Vagina (tissue), 2 donors: Measurements from ENCODE around the gene CACNA2D1. TPM values are rescaled to one million over a fixed set of nuclear protein-coding genes. Genes with fewer than 3 reads are reported as not detected.

ENCODE experiments used
- DNase-seq, 2 donors: peaks; one replicate each; pipeline ENCODE4 v3.0.0-alpha.2; 2017; ENCODE audit errors: extremely low spot score in 2 of 2
- H3K27ac ChIP-seq: fragments of 200-600 bp; sonication (generic); one replicate; pipeline ENCODE4 v1.5.1; 2019
- H3K27me3 ChIP-seq: fragments of 200-600 bp; sonication (generic); one replicate; pipeline ENCODE4 v1.5.1; 2019
- H3K36me3 ChIP-seq, 2 donors: fragments of 200-600 bp; sonication (generic); one replicate each; pipeline ENCODE4 v1.5.1; 2017 to 2019
- H3K4me1 ChIP-seq: fragments of 200-600 bp; sonication (generic); one replicate; pipeline ENCODE4 v1.5.1; 2019
- H3K4me3 ChIP-seq, 2 donors: fragments of 200-600 bp; sonication (generic); 1 replicate in 1 of 2; 2 replicates in 1 of 2; pipeline ENCODE4 v1.5.1; 2016 to 2019
- H3K9me3 ChIP-seq: fragments of 200-600 bp; sonication (generic); one replicate; pipeline ENCODE4 v1.5.1; 2019
- CTCF ChIP-seq, 3 experiments: fragments of 450-650 bp in 2 of 3; fragments of 200-600 bp in 1 of 3; sonication (generic) in 1 of 3; IDR thresholded peaks; one replicate each; pipeline ENCODE4 v1.5.1; 2017 to 2019; ENCODE audit warnings: antibody characterized with exemption in 3 of 3, mild to moderate bottlenecking in 2 of 3, moderate library complexity in 2 of 3
- POLR2A ChIP-seq, 2 donors: fragments of 450-650 bp; IDR thresholded peaks; one replicate each; pipeline ENCODE4 v1.6.1; 2017; ENCODE audit warnings: antibody characterized with exemption in 2 of 2, mild to moderate bottlenecking in 2 of 2, moderate library complexity in 2 of 2
- POLR2AphosphoS5 ChIP-seq, 2 donors: sonication (generic); formaldehyde crosslinking; IDR thresholded peaks; one replicate each; pipeline ENCODE4 v1.9.0; 2017; ENCODE audit warnings: antibody characterized with exemption in 2 of 2, mild to moderate bottlenecking in 2 of 2, low read depth in 1 of 2; ENCODE audit not compliant: insufficient read depth in 1 of 2
- intact Hi-C: fragments of 100-400 bp; cut with DNase I; formaldehyde crosslinking; loops from one replicate; pipeline ENCODE4 v1.15.1; 2023
- total RNA-seq: library from RNA; depleted of rRNA; stranded (reverse); fragments of >200 nt; gene quantifications from one replicate; pipeline ENCODE4 v1.2.3, GENCODE V29; 2016

CACNA2D1 gene
- total RNA-seq, 1 donor from 2014 or later: 16.9 TPM

DNA sequence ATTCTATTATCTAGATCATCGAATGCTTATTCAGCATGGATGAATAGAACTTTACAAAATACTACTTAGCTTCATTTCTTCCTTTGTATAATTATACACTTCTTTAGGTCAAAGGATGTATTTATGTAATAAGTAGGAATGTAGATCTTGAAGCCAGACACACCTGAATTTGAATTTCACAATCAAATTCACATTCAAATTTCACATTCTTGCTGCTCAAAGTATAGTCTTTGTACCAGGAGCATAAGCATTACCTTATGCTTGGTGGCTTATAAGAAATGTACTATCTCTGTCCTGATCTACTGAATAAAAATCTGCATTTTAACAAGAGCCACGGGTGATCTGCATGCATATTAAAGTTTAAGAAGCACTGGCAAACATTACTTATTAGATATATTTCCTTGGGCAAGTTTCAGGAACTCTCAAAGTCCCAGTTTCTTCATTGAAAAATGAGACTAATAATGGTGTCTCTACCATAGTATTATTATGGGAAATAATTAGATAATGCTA, 112.8 kb downstream of the CACNA2D1 start:
- DNase-seq: no peak
- Histone ChIP-seq H3K4me1 (no peaks in the 10 kb centered on the region), H3K9me3 (no peaks in the 10 kb centered on the region), H3K4me3 (no peak overlapping the region), H3K36me3 (no peaks in the 10 kb centered on the region), H3K27ac (no peak overlapping the region), H3K27me3 (no peaks in the 10 kb centered on the region)
- intact Hi-C loops: no loop called here
- TF ChIP-seq POLR2A (IDR thresholded peaks at IDR 0.05): no peak

- H3K27me3 ChIP-seq: no peaks in the 10 kb centered on the region
- intact Hi-C loops: no loop called here
- no peak overlapping the region for H3K4me3 ChIP-seq
- no peak overlapping the region for H3K27ac ChIP-seq
- no peaks in the 10 kb centered on the region for H3K9me3 ChIP-seq
- DNase-seq: no peak
- TF ChIP-seq POLR2AphosphoS5 (IDR thresholded peaks at IDR 0.05; ENCODE audit: insufficient read depth in 1 of 2, low read depth in 1 of 2) (no peak), CTCF (IDR thresholded peaks at IDR 0.05) (no peak), POLR2A (IDR thresholded peaks at IDR 0.05) (no peak)
- H3K36me3 ChIP-seq: no peaks in the 10 kb centered on the region
- no peaks in the 10 kb centered on the region for H3K4me1 ChIP-seq
Observed at GRCh38 chr7:82327898-82328297, 115.7 kb downstream of the CACNA2D1 start.

DNA sequence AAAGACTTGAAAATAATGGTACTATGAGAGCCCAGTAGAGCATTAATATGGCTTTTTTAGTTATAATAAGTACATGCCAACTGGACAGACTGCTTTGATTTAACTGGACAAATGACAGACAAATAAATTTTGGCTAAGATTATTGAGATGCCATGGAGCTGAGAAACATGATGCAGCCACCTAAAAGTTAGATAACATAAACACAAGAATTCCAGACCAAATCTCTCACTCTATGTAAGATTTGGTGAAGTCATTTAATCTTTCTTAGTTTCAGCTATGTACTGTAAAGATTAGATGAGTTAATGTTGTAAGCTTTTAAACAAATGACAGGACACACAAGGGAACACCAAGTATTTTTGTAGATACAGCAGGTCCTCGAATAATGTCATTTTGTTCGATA, 118.2 kb downstream of the CACNA2D1 start:
- intact Hi-C loops: no loop called here
- Histone ChIP-seq H3K27ac (no peak overlapping the region), H3K36me3 (no peaks in the 10 kb centered on the region), H3K4me1 (no peaks in the 10 kb centered on the region), H3K9me3 (no peaks in the 10 kb centered on the region), H3K4me3 (no peak overlapping the region), H3K27me3 (no peaks in the 10 kb centered on the region)
- no peak for DNase-seq
- no peak for TF ChIP-seq POLR2A (IDR thresholded peaks at IDR 0.05)
- TF ChIP-seq CTCF (IDR thresholded peaks at IDR 0.05): no peak
- no peak for TF ChIP-seq POLR2AphosphoS5 (IDR thresholded peaks at IDR 0.05; ENCODE audit: insufficient read depth in 1 of 2, low read depth in 1 of 2)

- TF ChIP-seq POLR2AphosphoS5 (IDR thresholded peaks at IDR 0.05; ENCODE audit: insufficient read depth in 1 of 2, low read depth in 1 of 2): no peak
- Histone ChIP-seq H3K27me3 (no peaks in the 10 kb centered on the region), H3K27ac (no peak overlapping the region), H3K36me3 (no peaks in the 10 kb centered on the region), H3K4me3 (no peak overlapping the region), H3K4me1 (no peaks in the 10 kb centered on the region), H3K9me3 (no peaks in the 10 kb centered on the region)
- DNase-seq: no peak
- intact Hi-C loops: no loop called here
Observed at GRCh38 chr7:82323806-82324205, 119.8 kb downstream of the CACNA2D1 start.

DNA sequence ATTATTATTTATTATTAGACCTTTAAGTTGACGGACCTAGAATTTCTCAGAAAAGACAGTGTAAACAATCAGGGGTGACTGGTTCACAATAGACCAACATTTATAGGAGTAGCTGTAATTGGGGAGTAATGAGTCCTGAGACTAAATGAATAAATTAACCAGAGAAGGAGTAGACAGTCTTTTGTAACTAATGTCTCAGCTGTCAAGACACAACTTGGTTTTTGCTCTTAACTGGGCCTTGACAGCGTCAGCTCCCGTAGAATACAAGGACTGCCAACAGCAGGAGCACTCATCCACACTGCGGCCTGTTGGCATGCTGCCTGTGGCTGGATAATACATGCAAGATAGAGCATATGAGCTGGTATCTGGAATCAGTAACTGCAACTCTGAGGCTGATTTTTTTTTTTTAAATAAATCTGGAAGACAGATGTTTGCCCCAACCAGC, 123.9 kb downstream of the CACNA2D1 start:
- DNase-seq: no peak
- Histone ChIP-seq H3K27me3 (no peaks in the 10 kb centered on the region), H3K36me3 (no peaks in the 10 kb centered on the region), H3K9me3 (no peaks in the 10 kb centered on the region), H3K4me3 (no peak overlapping the region), H3K4me1 (no peaks in the 10 kb centered on the region), H3K27ac (no peak overlapping the region)
- intact Hi-C loops: no loop called here
- no peak for TF ChIP-seq CTCF (IDR thresholded peaks at IDR 0.05)
- no peak for TF ChIP-seq POLR2A (IDR thresholded peaks at IDR 0.05)
- TF ChIP-seq POLR2AphosphoS5 (IDR thresholded peaks at IDR 0.05; ENCODE audit: insufficient read depth in 1 of 2, low read depth in 1 of 2): no peak

- H3K9me3 ChIP-seq: no peaks in the 10 kb centered on the region
- no peak overlapping the region for H3K27ac ChIP-seq
- H3K4me3 ChIP-seq: no peak overlapping the region
- intact Hi-C loops: no loop called here
- DNase-seq: no peak
- no peaks in the 10 kb centered on the region for H3K27me3 ChIP-seq
- TF ChIP-seq POLR2A (IDR thresholded peaks at IDR 0.05): no peak
- TF ChIP-seq CTCF (IDR thresholded peaks at IDR 0.05): no peak
- no peak for TF ChIP-seq POLR2AphosphoS5 (IDR thresholded peaks at IDR 0.05; ENCODE audit: insufficient read depth in 1 of 2, low read depth in 1 of 2)
- H3K4me1 ChIP-seq: no peaks in the 10 kb centered on the region
- H3K36me3 ChIP-seq: no peaks in the 10 kb centered on the region
Observed at GRCh38 chr7:82318786-82319185, 124.8 kb downstream of the CACNA2D1 start.
